A204.1 (cell line): ENCODE results near the gene AZU1.

Source experiments
- FAIRE-seq: peaks from 2 replicates; lab custom pipeline; 2012; peaks lifted over from hg19 to GRCh38; lab: Jason Lieb, UNC

The AZU1 gene

DNA sequence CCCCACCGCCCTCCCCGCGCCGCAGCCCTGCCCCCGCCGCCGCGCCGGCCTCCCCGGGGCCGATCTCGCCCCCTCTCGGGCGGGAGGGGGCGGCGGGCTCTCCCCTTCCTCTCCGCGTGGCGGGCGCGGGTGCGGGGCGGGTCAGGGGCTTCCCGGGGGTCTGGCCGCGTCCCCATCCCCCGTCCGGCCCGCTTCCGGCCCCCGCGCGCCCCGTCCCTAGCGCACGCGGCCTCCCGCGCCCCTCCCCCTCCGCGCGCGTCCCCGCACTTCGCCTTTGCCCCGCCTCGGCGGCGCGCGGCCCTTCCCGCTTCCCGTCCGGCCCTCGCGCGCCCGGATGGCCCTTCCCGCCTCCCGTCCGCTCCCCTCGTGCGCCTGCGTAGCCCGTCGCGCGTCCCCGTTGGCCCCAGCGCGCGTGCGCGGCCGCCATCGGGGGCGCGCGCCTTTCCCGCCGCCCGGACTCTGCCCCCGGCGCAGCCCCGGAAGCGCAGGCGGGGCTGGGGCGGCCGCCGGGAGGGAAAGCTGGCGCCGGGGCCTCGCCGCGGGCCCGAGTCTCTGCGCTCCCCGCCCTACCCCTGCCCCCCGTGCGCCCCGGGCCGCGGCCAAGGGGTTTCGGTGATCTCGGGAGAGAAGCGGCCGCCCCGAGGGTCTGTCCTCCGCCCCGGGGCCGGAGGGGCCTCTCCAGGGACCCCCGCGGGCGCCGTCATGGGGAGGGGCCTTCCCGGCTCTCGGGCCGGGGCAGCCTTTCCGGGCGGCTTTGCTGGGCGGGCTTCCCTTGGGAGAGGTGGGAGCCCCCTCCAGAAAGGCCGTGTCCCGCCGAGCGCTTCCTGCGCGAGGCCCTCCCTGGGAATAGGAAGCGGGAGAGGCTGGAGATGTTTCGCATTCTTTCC lies 29.9 kb upstream of the AZU1 start:
- FAIRE-seq = no peak

DNA sequence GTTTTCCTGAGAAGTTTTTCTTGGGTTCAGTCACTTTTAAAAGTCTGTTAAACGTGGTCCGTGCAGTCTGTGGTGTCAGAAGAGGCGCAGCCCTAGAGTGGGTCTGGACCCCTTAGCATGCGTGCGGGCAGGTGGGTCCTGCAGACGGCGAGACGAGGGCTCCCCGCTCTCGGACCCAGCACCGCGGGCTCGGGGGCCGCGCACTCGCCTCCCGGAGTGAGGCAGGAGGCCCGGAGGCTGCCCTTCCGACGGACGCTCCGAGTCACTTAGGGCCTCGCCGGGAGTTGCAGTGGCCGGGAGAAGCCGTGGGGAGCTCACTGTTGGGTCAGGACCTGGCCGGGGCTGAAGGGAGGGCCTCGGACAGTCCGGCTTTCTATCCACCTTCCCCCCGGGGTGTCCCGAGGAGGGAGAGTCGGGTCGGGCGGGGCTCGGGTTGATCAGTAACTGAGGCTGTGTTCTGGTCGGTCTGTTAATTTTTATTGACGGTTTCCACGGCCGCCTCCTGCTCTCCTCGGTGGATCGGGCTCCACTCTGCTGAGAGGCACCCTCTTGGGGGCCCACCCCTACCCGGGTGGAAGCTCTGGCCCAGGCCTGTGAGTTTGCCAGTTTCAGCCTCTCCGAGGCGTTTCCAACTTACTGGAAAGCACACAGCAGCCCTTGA lies 29.1 kb upstream of the AZU1 start:
- FAIRE-seq = no peak

DNA sequence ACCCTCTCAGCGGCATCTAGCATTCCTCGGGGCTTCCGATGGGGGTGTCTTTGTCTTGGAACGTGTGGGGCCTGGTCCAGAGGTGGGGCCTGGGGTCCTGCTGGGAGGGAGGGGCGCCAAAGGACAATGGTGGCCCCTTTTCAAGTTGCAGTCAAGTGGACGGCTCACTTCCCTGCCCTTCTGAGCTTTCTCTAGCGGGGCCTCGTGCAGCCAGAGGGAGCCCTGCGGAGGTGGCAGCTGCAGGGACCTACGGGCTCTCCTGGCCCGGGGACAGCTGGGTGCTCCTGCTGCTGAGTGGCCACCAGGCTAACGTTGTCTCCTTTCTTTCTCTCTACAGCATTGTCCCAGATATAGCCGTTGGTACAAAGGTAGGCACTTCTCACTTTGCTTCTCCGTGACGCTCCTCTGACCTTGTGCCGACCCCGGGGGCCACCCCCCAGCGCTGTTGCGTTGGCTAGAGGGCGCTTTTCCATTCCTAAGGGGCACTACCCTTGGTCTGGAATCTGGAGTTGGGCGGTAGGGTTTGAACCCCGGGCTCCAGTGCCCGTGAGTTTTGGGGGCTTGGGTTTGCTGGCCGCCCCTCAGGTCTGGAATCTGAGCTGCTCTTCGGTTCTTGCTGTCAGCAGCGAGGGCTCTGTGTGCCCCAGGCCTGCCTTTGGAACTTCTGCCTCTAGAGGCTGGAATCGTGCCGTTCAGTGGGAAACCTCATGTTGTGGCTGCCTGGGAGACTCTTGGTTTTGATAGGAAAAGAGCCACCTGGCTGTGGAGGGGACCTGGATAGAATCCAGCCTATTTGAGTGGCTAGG lies 28.4 kb upstream of the AZU1 start:
- FAIRE-seq = no peak

DNA sequence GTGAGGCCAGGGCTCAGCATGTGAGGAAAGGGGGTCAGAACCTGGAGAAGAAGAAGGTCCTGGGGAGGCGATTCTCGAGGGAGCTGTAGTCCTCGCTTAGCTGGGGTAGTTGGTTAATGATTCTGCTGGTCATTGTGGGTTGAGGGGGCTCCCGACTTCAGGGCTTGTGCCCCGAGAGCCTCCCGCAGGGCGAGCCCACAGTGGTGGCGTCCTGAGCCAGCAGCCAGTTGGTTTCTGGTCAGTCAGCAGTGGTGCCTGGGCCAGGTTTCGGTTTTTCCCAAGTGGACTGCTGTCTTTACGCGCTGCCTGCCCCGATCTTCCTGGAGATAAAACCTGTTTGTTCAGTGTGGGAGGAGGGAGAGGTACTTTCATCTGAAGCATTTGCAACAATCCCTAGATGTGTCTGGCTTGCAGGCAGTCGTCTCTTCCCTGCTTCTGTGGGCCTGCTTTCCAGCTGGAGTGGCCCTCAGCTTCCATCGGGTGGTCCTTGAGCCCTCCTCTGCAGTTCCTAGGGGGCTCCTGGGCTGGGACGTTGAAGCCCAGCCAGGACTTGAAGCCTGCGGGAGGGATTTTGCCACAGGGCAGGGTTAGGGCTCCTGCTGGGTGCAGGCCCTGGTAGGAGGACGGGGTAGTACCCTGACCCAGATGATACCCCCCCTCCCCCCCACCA lies 27.1 kb upstream of the AZU1 start:
- FAIRE-seq = no peak

DNA sequence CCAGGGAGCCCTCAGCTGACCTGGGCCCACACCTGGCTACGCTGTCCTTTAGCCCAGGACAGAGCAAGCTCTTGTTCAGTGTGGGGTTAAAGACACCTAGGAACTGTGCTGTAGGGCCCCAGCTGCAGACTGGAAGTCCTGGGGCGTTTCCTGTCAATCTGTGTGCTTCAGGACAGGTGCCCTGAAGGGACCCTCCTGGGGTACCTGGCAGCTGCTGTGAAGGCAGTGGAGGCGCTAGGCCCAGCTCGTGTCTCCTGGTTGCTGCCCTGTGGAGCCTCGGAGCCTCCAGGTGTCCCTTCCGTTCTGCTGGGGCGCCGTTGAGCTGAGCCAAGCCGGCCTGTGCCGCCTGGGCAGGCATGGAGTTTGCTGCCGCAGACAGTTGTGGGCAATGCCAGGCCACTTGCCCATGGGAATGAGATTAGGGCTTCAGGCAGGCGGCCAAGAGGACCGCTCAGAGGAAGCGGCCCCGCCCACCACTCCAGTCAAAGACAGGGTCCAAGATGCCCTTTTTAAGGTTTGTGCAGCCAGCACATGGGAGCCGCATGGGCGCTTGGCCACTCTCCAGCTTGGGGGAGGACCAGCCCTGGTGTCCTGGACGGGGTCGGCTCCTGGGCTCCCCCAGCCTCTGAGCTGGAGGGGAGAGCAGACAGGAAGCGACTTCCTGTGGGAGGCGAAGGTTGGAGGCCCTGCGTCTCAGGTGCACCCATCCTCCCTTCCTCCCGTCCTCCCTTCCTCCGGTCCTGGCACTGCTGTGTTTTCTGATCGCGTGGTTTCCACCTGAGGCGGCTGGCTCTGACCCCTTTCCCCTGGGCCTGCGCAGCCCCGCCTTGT lies 26.4 kb upstream of the AZU1 start:
- no peak for FAIRE-seq

DNA sequence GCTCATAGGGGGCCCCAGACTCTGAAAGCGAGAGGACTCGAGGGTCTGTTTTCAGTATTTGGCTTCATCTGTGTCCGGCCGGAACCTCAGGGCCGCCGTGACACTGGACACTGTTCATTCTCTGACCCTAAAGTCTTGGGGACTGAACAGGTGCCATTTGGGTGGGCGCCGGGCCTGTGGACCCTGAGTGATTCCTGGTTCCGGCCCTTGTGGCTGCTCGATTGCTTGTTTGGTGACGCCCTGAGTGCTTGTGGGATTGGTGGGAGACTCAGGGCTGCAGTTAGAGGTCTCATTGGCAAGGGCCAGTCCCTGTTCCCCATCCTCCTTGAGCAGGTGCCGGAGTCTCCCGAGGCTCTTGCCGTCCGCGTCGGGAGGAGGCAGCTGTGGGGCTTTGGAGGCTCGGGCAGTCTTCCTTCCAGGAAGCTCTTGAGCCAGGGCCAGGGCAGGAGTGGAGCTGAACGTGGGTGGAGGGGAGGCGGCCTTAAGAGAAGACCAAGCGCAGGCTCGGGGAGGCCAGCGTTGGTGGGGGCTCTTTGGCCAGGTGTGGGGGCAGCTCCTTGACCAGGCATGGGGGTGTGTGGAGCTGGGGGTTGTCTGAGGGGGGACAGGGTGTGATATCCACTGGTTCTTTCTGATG lies 25.7 kb upstream of the AZU1 start:
- no peak for FAIRE-seq

DNA sequence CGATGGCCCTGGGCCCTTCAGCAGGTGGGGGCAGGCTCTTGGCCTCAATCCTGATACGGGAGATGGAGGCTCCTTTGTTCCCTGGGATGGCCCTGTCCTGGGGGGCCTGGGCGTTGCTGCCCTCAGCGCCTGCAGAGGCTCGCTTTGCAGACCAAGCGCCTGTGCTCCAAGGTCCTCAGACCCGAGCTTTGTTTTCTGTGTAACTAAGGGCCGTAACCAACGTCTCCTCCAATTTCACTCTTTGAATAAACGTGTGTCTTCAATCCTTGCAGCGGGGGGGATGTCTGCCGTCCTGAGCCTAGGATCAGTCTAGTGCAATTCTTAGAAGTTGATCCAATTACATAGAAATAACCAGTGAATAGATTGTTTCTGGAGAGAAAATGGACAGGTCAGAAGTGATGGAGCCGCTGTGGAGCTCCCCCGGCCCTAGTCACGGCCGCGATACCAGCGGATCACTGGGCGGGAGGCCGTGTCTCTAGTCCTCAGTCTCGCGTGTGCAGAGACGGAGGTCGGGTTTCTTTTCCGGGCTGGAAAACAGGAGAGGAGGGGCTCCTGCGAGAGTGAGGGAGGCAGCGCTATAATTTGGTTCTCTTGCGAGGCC lies 25.0 kb upstream of the AZU1 start:
- no peak for FAIRE-seq

DNA sequence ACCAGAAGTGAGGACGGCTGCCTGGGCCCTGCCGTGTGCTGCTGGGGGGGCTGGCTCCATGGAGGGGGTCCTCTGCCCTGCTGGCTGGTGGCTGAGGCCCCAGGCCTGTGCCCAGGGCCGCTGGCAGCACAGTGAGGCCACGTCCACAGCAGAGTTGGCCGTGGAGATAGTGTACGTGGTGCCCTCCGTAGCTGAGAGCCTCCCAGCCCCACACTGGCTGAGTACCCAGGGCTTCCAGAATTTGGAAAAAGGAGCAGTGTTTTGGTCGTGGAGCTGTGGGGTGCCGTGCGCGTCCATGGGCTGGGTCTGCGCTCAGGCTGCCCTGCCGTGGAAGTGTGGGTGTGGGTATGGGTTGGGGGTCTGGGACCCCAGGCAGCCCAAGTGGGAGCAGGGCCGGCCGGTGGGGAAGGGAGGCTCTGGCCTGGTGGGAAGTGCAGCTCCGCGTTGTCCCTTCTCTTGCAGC lies 24.5 kb upstream of the AZU1 start:
- no peak for FAIRE-seq

DNA sequence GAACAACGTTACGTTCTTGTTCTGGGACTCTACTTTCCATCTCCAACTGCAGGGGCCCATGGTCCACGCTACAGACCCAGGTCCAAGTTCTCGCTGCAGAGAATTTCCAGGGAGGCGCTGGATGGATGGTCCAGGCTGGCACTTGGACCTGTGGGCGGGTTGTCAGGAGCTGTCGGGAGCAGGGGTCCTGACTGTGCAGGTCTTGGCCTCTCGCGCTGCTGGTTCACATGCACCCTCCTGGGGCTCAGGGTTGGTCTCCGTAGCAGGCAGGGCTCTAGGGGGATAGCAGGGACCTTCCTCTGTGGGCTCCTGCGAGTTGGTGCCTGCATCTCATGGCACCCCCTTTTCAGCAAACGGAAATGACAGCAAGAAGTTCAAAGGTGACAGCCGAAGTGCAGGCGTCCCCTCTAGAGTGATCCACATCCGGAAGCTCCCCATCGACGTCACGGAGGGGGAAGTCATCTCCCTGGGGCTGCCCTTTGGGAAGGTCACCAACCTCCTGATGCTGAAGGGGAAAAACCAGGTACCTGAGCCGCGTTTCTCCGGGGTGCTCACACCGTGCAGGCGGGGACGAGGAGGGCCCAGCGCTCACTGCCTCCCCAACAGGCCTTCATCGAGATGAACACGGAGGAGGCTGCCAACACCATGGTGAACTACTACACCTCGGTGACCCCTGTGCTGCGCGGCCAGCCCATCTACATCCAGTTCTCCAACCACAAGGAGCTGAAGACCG lies 23.8 kb upstream of the AZU1 start:
- no peak for FAIRE-seq

DNA sequence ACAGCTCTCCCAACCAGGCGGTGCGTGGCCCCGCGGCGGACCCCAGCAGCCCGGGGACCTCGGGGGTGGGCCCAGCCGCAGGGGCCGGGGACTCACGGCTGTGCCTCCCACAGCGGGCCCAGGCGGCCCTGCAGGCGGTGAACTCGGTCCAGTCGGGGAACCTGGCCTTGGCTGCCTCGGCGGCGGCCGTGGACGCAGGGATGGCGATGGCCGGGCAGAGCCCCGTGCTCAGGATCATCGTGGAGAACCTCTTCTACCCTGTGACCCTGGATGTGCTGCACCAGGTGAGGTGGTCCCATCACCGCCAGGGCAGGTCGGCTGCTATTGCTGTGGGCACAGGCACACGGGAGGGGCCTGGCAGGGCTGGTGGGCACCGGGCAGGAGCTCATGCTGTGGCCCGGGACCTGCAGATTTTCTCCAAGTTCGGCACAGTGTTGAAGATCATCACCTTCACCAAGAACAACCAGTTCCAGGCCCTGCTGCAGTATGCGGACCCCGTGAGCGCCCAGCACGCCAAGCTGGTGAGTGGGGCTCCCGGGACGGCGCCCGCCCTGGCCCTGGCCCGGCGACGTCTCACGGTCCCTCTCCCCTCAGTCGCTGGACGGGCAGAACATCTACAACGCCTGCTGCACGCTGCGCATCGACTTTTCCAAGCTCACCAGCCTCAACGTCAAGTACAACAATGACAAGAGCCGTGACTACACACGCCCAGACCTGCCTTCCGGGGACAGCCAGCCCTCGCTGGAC lies 23.0 kb upstream of the AZU1 start:
- FAIRE-seq = no peak

DNA sequence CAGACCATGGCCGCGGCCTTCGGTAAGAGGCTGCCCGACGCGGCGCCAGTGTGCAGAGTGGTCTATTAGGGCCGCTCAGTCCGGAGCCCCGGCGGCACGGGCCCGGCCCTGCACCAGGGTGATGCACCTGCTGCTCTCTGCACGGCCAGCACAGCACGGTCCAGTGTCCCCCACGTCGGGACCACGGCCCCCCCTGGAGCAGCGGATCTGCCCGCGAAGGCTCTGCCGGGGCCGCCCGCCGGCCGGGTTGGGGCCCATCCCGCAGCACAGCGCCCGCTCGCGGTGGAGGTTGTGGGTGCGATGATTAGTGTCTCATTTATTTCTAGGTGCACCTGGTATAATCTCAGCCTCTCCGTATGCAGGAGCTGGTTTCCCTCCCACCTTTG lies 22.5 kb upstream of the AZU1 start:
- no peak for FAIRE-seq

DNA sequence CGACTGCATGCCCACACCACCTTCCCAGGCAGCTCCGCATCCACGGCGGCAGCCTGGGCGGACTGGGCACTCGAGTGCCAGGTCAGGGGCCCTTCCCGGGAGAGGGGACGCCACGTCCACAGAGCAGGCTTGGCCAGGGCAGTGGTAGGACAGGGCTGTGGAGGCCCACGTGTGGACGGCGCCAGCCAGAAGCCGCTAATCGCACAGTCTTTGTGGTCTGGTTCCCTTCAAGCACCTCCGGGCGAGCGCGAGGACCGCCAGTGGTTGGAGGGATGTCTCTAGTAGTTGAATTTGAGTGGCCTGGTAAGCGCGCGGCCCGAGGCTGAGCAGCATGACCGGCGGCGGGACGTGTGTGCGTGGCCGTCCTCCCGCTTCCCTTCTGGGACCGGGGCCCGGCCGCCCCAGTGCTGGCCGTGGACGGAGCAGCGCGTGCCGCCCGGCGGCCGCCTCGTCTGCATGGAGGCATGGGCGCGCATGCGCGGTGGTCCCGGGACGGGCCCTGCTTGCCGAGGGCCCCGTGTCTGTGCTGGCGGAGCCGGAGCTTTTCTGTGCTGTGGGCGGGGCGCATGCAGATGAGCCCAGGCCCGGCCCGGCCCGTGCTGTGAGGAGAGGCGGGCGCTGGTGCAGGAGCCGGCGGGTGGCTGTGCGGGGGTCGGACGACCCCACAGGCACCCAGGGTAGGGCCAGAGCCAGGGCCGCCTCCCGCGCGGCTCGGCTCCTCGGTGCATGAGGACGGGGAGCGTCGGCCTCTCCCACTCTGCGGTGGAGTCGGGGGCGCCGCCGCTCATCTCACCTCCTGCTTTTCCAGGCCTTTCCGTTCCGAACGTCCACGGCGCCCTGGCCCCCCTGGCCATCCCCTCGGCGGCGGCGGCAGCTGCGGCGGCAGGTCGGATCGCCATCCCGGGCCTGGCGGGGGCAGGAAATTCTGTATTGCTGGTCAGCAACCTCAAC lies 21.8 kb upstream of the AZU1 start:
- FAIRE-seq = no peak

DNA sequence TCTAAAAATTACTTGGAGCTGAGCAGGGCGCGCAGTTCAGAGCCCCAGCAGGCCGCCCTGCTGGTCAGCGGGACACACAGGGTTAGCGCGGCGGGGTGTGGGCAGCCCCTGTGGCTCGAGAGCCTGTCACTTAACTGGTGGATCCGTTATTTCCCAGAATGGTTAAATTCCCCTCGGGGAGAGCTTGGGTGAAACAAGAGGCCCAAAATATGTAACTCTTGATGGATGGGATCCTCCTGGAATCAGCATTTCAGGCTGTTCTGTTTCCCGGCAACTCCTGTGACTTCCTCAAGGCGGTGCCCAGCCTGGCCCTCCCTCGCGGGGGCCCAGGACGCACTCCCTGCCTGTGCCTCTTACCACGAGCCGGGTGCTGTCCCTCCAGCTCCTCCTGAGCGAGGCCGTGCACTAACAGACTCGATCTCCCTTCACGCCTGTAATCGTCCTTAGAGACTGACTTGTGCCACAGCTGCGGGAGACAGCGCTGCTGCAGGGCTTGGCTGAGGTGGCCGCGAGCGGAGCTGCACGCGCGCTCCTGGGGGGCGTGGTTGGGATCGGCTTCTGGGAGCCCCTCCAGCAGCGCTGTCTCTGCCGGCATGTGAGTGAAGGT lies 20.7 kb upstream of the AZU1 start:
- no peak for FAIRE-seq

DNA sequence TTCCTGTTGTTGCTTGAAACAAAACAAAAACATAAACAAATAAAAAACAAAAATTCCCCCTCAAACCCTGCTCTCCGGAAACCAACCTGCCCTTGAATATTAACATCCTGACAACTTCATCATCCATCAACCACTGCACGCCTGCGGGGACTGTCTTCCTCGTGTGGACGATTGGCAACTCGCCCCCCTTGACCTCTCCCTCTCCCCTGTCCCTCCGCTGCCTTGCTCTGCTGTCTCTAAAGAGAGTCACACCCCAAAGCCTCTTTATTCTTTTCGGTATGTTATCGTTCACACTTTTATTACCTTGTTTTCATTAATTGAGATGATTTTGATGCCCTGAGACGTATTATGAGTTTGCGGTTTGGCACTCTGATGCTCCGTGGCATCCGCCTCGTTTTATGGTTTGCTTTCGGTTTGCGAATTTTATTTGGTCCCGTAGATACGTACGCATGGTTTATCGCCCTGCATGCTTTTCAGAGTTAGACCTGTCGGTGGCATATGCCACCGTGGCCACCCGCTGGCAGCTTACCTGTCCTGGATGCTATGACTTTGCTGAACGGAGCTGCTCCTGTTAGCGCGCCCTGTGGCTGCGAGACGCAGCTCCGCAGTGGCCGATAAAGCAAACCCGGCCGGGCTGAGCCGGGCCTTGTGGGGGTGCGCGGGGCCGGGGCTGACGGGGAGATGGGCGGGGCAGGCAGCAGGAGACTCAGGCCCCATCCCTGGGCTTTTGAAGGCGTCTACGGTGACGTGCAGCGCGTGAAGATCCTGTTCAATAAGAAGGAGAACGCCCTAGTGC lies 19.8 kb upstream of the AZU1 start:
- FAIRE-seq = no peak

DNA sequence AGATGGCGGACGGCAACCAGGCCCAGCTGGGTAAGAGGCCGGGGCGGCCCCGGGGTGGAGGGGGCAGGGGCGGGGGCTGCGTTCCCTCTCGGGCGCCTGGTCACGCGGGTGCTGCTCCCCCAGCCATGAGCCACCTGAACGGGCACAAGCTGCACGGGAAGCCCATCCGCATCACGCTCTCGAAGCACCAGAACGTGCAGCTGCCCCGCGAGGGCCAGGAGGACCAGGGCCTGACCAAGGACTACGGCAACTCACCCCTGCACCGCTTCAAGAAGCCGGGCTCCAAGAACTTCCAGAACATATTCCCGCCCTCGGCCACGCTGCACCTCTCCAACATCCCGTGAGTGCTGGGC lies 19.2 kb upstream of the AZU1 start:
- FAIRE-seq = no peak

DNA sequence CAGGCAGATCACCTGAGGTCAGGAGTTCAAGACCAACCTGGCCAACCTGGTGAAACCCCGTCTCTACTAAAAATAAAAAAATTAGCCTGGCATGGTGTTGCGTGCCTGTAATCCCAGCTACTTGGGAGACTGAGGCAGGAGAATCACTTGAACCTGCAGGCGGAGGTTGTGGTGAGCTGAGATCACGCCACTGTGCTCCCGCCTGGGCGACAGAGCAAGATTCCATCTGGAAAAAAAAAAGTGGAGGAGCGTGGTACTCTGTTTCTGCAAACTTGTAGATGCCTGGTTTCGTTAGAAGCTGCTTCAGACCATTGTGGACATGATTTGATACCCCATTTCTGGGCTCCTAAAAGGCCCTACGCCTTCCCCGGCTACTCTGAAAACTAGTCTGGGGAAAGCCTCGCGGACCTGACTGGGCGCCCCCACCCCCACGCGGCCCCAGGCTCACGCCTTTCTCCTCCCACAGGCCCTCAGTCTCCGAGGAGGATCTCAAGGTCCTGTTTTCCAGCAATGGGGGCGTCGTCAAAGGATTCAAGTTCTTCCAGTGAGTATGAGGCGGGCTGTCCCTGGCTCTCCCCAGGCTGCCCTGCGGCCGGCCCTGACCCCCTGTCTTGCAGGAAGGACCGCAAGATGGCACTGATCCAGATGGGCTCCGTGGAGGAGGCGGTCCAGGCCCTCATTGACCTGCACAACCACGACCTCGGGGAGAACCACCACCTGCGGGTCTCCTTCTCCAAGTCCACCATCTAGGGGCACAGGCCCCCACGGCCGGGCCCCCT lies 17.4 kb upstream of the AZU1 start:
- FAIRE-seq = no peak
